Measurements from ENCODE around the gene GRB10.

Gene GRB10

GRCh38 chr7:50629238-50629901 lies 153.3 kb downstream of the GRB10 start:
- no peak for DNase-seq

GRCh38 chr7:50628434-50629084 lies 154.1 kb downstream of the GRB10 start:
- no peak for DNase-seq

GRCh38 chr7:50627824-50628361 lies 154.8 kb downstream of the GRB10 start:
- DNase-seq = no peak

- DNase-seq = no peak
Observed at GRCh38 chr7:50626286-50626685, 156.4 kb downstream of the GRB10 start.

- DNase-seq = no peak
Observed at GRCh38 chr7:50625360-50625759, 157.3 kb downstream of the GRB10 start.

GRCh38 chr7:50622821-50623220 lies 159.9 kb downstream of the GRB10 start:
- no peak for DNase-seq

- no peak for DNase-seq
Observed at GRCh38 chr7:50621973-50622490, 160.7 kb downstream of the GRB10 start.

GRCh38 chr7:50621206-50621605 lies 161.5 kb downstream of the GRB10 start:
- DNase-seq = no peak

GRCh38 chr7:50620433-50620832 lies 162.3 kb downstream of the GRB10 start:
- no peak for DNase-seq

GRCh38 chr7:50619684-50620083 lies 163.0 kb downstream of the GRB10 start:
- DNase-seq = no peak

- no peak for DNase-seq
Observed at GRCh38 chr7:50618281-50618680, 164.4 kb downstream of the GRB10 start.

- DNase-seq = no peak
Observed at GRCh38 chr7:50615519-50616080, 167.1 kb downstream of the GRB10 start.

GRCh38 chr7:50614721-50615518 lies 167.8 kb downstream of the GRB10 start:
- no peak for DNase-seq

- no peak for DNase-seq
Observed at GRCh38 chr7:50613473-50613872, 169.2 kb downstream of the GRB10 start.

- no peak for DNase-seq
Observed at GRCh38 chr7:50612704-50613103, 170.0 kb downstream of the GRB10 start.

- peak in 1 of 2 experiments; percentile 40 for DNase-seq
Observed at GRCh38 chr7:50610521-50611277, 172.0 kb downstream of the GRB10 start.

GRCh38 chr7:50608196-50608906 lies 174.3 kb downstream of the GRB10 start:
- DNase-seq = no peak

- DNase-seq = no peak
Observed at GRCh38 chr7:50607524-50608125, 175.1 kb downstream of the GRB10 start.

GRCh38 chr7:50605059-50605458 lies 177.6 kb downstream of the GRB10 start:
- DNase-seq = no peak

- no peak for DNase-seq
Observed at GRCh38 chr7:50603287-50603686, 179.4 kb downstream of the GRB10 start.

- DNase-seq = no peak
Observed at GRCh38 chr7:50599385-50599784, 183.3 kb downstream of the GRB10 start.

Measured in SW 1271 (cell line).